Stimulated activated CD8-positive, alpha-beta memory T cell treated with anti-CD3 and anti-CD28 coated beads, Interleukin-15, amount 100 ng/mL, for 48 hours (primary cell): ENCODE results near the gene CTRL.

Experiments
- DNase-seq, 2 donors: peaks; one replicate each; pipeline ENCODE4 v3.0.0-alpha.2; 2020; ENCODE audit warnings: low read depth in 2 of 2

Gene CTRL

GRCh38 chr16:67963292-67963661 lies 31.6 kb upstream of the CTRL start:
- DNase-seq = no peak

- no peak for DNase-seq
Observed at GRCh38 chr16:67962135-67962534, 30.5 kb upstream of the CTRL start.

GRCh38 chr16:67961551-67961957 lies 29.9 kb upstream of the CTRL start:
- DNase-seq = no peak

GRCh38 chr16:67959536-67960329 lies 28.1 kb upstream of the CTRL start:
- DNase-seq = no peak

GRCh38 chr16:67957622-67958021 lies 26.0 kb upstream of the CTRL start:
- DNase-seq = no peak

- DNase-seq = no peak
Observed at GRCh38 chr16:67954421-67955196, 22.9 kb upstream of the CTRL start.

- DNase-seq = no peak
Observed at GRCh38 chr16:67953641-67954375, 22.1 kb upstream of the CTRL start.

- DNase-seq = no peak
Observed at GRCh38 chr16:67951485-67951884, 19.8 kb upstream of the CTRL start.

GRCh38 chr16:67950335-67950843 lies 18.7 kb upstream of the CTRL start:
- DNase-seq = no peak

- DNase-seq = no peak
Observed at GRCh38 chr16:67949645-67950044, 18.0 kb upstream of the CTRL start.

- DNase-seq = no peak
Observed at GRCh38 chr16:67948015-67948414, 16.4 kb upstream of the CTRL start.

- no peak for DNase-seq
Observed at GRCh38 chr16:67946966-67947558, 15.4 kb upstream of the CTRL start.

GRCh38 chr16:67946128-67946569 lies 14.5 kb upstream of the CTRL start:
- DNase-seq = no peak

- no peak for DNase-seq
Observed at GRCh38 chr16:67945392-67945933, 13.8 kb upstream of the CTRL start.

- no peak for DNase-seq
Observed at GRCh38 chr16:67944690-67945391, 13.2 kb upstream of the CTRL start.

- DNase-seq = no peak
Observed at GRCh38 chr16:67943619-67944504, 12.2 kb upstream of the CTRL start, which contains the start of gene LCAT. TSS of gene LCAT (minus strand) at chr16:67944120. CDS start at chr16:67944101, 19 bp downstream.

GRCh38 chr16:67943256-67943618 lies 11.6 kb upstream of the CTRL start:
- DNase-seq = no peak

- DNase-seq = no peak
Observed at GRCh38 chr16:67942510-67943255, 11.0 kb upstream of the CTRL start.

GRCh38 chr16:67942200-67942509 lies 10.5 kb upstream of the CTRL start:
- peak in 1 of 2 donors; percentile 15 for DNase-seq
